Ectodermal cell (in vitro differentiated cells): ENCODE measurements around the gene CD200.
"Not testable (repeated sequence)": the region's sequence is repeated elsewhere in the genome, so short reads cannot be mapped to it uniquely, and the experiment has no call there.

Source experiments
- H3K27ac ChIP-seq: 2 replicates; pipeline ENCODE4 v1.7.0; 2013; ENCODE audit warnings: mild to moderate bottlenecking, low read depth, low read length; ENCODE audit not compliant: insufficient read depth, poor library complexity, severe bottlenecking
- H3K27me3 ChIP-seq: 2 replicates; pipeline ENCODE4 v1.7.0; 2013; ENCODE audit warnings: mild to moderate bottlenecking, low read length; ENCODE audit not compliant: insufficient read depth, control insufficient read depth, poor library complexity, severe bottlenecking
- H3K36me3 ChIP-seq: one replicate; pipeline ENCODE4 v1.7.0; 2013; ENCODE audit warnings: low read length; ENCODE audit not compliant: control insufficient read depth, insufficient read depth
- H3K4me1 ChIP-seq: one replicate; pipeline ENCODE4 v1.7.0; 2013; ENCODE audit warnings: low read length; ENCODE audit not compliant: control insufficient read depth, insufficient read depth
- H3K4me3 ChIP-seq: 2 replicates; pipeline ENCODE4 v1.7.0; 2013; ENCODE audit warnings: low read depth, low read length, control low read depth; ENCODE audit not compliant: insufficient read depth
- H3K9me3 ChIP-seq: 2 replicates; pipeline ENCODE4 v1.7.0; 2013; ENCODE audit warnings: mild to moderate bottlenecking, low read length, moderate library complexity; ENCODE audit not compliant: control insufficient read depth
- WGBS, 2 experiments: methylation state at CpG; one replicate each; pipeline ENCODE4 v1.1.7; 2013; ENCODE audit warnings: missing lambda C conversion rate in 2 of 2; 5-methylcytosine and 5-hydroxymethylcytosine counted together

The CD200 gene

GRCh38 chr3:112395181-112395895 is 62.4 kb downstream of the CD200 start:
- WGBS, 2 experiments: 87% methylated on average over 2 to 4 of the region's 5 CpGs
- no peaks in the 10 kb centered on the region for H3K36me3 ChIP-seq

GRCh38 chr3:112395896-112396290 is 62.9 kb downstream of the CD200 start:
- H3K36me3 ChIP-seq: no peaks in the 10 kb centered on the region
- H3K4me1 ChIP-seq: peaks cover 10% of the 10 kb centered on the region
- no peaks in the 10 kb centered on the region for H3K27me3 ChIP-seq
- no peak overlapping the region for H3K27ac ChIP-seq
- WGBS, 2 experiments: 0% methylated on average over 1 of the region's 1 CpG
- H3K4me3 ChIP-seq: no peak overlapping the region
- peaks cover 6% of the 10 kb centered on the region for H3K9me3 ChIP-seq

More at GRCh38 chr3:112395181-112395895, 62.4 kb downstream of the CD200 start:
- H3K4me3 ChIP-seq: no peak overlapping the region
- peaks cover 6% of the 10 kb centered on the region for H3K9me3 ChIP-seq
- H3K27ac ChIP-seq: no peak overlapping the region
- peaks cover 11% of the 10 kb centered on the region for H3K4me1 ChIP-seq
- no peaks in the 10 kb centered on the region for H3K27me3 ChIP-seq

GRCh38 chr3:112397556-112397955 is 64.6 kb downstream of the CD200 start:
- peaks cover 5% of the 10 kb centered on the region for H3K9me3 ChIP-seq
- no peak overlapping the region for H3K27ac ChIP-seq
- H3K4me1 ChIP-seq: peaks cover 4% of the 10 kb centered on the region
- no peaks in the 10 kb centered on the region for H3K36me3 ChIP-seq
- H3K4me3 ChIP-seq: no peak overlapping the region
- H3K27me3 ChIP-seq: no peaks in the 10 kb centered on the region

- Histone ChIP-seq H3K4me1 (peaks cover 4% of the 10 kb centered on the region), H3K36me3 (no peaks in the 10 kb centered on the region), H3K4me3 (no peak overlapping the region), H3K27me3 (no peaks in the 10 kb centered on the region), H3K27ac (no peak overlapping the region), H3K9me3 (no peaks in the 10 kb centered on the region)
- 83 to 84% methylated on average over 2 of the region's 2 CpGs for WGBS, 2 experiments
Observed at GRCh38 chr3:112399064-112399463, 66.1 kb downstream of the CD200 start.

- H3K4me3 ChIP-seq, H3K27ac ChIP-seq, H3K9me3 ChIP-seq, H3K4me1 ChIP-seq, H3K27me3 ChIP-seq, H3K36me3 ChIP-seq: not testable (repeated sequence)
- 51 to 68% methylated on average over 5 to 6 of the region's 6 CpGs for WGBS, 2 experiments
Observed at GRCh38 chr3:112399554-112399953, 66.6 kb downstream of the CD200 start.

- 28 to 33% methylated on average over 5 of the region's 5 CpGs for WGBS, 2 experiments
- not testable (repeated sequence) for H3K4me1 ChIP-seq, H3K27ac ChIP-seq, H3K27me3 ChIP-seq, H3K4me3 ChIP-seq, H3K36me3 ChIP-seq, H3K9me3 ChIP-seq
Observed at GRCh38 chr3:112400317-112400716, 67.4 kb downstream of the CD200 start.

- H3K4me3 ChIP-seq: no peak overlapping the region
- peaks cover 4% of the 10 kb centered on the region for H3K4me1 ChIP-seq
- no peaks in the 10 kb centered on the region for H3K27me3 ChIP-seq
- no peak overlapping the region for H3K27ac ChIP-seq
- WGBS, 2 experiments: 71 to 89% methylated on average over 1 to 2 of the region's 2 CpGs
- H3K36me3 ChIP-seq: no peaks in the 10 kb centered on the region
- no peaks in the 10 kb centered on the region for H3K9me3 ChIP-seq
Observed at GRCh38 chr3:112401617-112402016, 68.7 kb downstream of the CD200 start.

GRCh38 chr3:112403103-112403502 is 70.1 kb downstream of the CD200 start:
- H3K27me3 ChIP-seq: no peaks in the 10 kb centered on the region
- peaks cover 4% of the 10 kb centered on the region for H3K4me1 ChIP-seq
- no peaks in the 10 kb centered on the region for H3K36me3 ChIP-seq
- H3K27ac ChIP-seq: no peak overlapping the region
- no peak overlapping the region for H3K4me3 ChIP-seq
- 94% methylated on average over 2 of the region's 2 CpGs for WGBS, 2 experiments
- no peaks in the 10 kb centered on the region for H3K9me3 ChIP-seq

- not testable (repeated sequence) for H3K4me3 ChIP-seq, H3K27ac ChIP-seq, H3K36me3 ChIP-seq, H3K4me1 ChIP-seq, H3K27me3 ChIP-seq, H3K9me3 ChIP-seq
- WGBS, 2 experiments: 70 to 73% methylated on average over 4 to 5 of the region's 5 CpGs
Observed at GRCh38 chr3:112404924-112405549, 72.1 kb downstream of the CD200 start.

GRCh38 chr3:112405845-112406244 is 72.9 kb downstream of the CD200 start:
- H3K27me3 ChIP-seq: no peaks in the 10 kb centered on the region
- H3K4me3 ChIP-seq: no peak overlapping the region
- no peaks in the 10 kb centered on the region for H3K9me3 ChIP-seq
- 89 to 91% methylated on average over 4 of the region's 4 CpGs for WGBS, 2 experiments
- H3K27ac ChIP-seq: no peak overlapping the region
- H3K36me3 ChIP-seq: no peaks in the 10 kb centered on the region
- H3K4me1 ChIP-seq: peaks cover 2% of the 10 kb centered on the region
